Uterus (tissue), 4 donors: ENCODE measurements around the gene HSPBAP1. TPM values are rescaled to one million over a fixed set of nuclear protein-coding genes. Genes with fewer than 3 reads are reported as not detected.
"Not testable (repeated sequence)": the region's sequence is repeated elsewhere in the genome, so short reads cannot be mapped to it uniquely, and the experiment has no call there.

Experiments
- DNase-seq, 2 donors: peaks; one replicate each; pipeline ENCODE4 v3.0.0-alpha.2; 2019 to 2020
- H3K27ac ChIP-seq, 2 donors: fragments of 200-600 bp; sonication (generic); 1 replicate in 1 of 2; 2 replicates in 1 of 2; pipeline ENCODE4 v1.5.1; 2016 to 2018
- H3K27me3 ChIP-seq, 2 donors: fragments of 200-600 bp; sonication (generic); one replicate each; pipeline ENCODE4 v1.5.1; 2018 to 2019; ENCODE audit warnings: control low read depth in 1 of 2
- H3K36me3 ChIP-seq, 2 donors: fragments of 200-600 bp; sonication (generic); one replicate each; pipeline ENCODE4 v1.5.1; 2019; ENCODE audit warnings: control low read depth in 1 of 2
- H3K4me1 ChIP-seq, 2 donors: fragments of 200-600 bp; sonication (generic); one replicate each; pipeline ENCODE4 v1.5.1; 2018 to 2019; ENCODE audit warnings: control low read depth in 1 of 2
- H3K4me3 ChIP-seq, 2 donors: fragments of 200-600 bp; sonication (generic); 1 replicate in 1 of 2; 2 replicates in 1 of 2; pipeline ENCODE4 v1.5.1; 2018 to 2019; ENCODE audit warnings: mild to moderate bottlenecking in 1 of 2
- H3K9me3 ChIP-seq, 2 donors: fragments of 200-600 bp; sonication (generic); one replicate each; pipeline ENCODE4 v1.5.1; 2019; ENCODE audit warnings: control low read depth in 1 of 2
- POLR2A ChIP-seq, 2 donors: fragments of 450-650 bp; IDR thresholded peaks; one replicate each; pipeline ENCODE4 v1.6.1; 2016; ENCODE audit warnings: antibody characterized with exemption in 2 of 2, mild to moderate bottlenecking in 1 of 2, moderate library complexity in 1 of 2
- intact Hi-C: fragments of 100-400 bp; cut with DNase I; formaldehyde crosslinking; loops from one replicate; pipeline ENCODE4 v1.15.1; 2023; ENCODE audit warnings: low total_unique reads
- total RNA-seq, 4 donors: library from RNA; depleted of rRNA in 3 of 4; stranded (reverse); fragments of >200 nt in 3 of 4; gene quantifications; one replicate each; pipeline versions ENCODE4 v1.1.0 to v1.2.4, GENCODE V29; 2014 to 2023
- TF ChIP-seq, protein P1 (sequence below), 4 experiments: fragments of 200-600 bp in 2 of 4; fragments of 450-650 bp in 2 of 4; sonication (generic) in 2 of 4; IDR thresholded peaks; one replicate each; pipeline ENCODE4 v1.5.1; 2016 to 2019; ENCODE audit warnings: antibody characterized with exemption in 4 of 4, mild to moderate bottlenecking in 2 of 4, moderate library complexity in 1 of 4
- donor health status: DM: yes; HTN: yes; CAD: no.

The HSPBAP1 gene
- total RNA-seq, 4 donors from 2014 or later, result 3.1 to 25.9 (median 11.7) TPM

DNA sequence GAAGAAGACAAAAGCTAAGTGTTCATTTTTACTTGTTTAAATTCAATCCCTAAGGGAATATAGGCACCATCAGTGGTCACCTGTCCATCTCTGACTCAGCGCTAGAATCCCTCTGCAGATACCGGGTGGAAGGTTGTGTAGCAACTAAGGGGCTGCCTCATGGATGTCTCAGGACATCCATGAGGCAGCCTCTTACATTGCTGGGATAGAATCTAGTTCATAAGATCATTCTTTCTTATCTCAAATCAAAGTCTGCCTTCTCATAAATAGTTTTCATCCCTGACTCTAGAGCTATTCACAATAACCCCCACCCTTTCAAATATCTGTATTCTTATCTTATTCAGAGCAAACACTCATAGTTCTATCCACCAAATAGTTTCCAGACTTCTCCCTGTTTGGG is 38.1 kb downstream of the HSPBAP1 start:
- DNase-seq, result no peak
- H3K4me3 ChIP-seq, result no peak overlapping the region
- H3K4me1 ChIP-seq, result no peaks in the 10 kb centered on the region
- no peaks in the 10 kb centered on the region for H3K27me3 ChIP-seq
- H3K27ac ChIP-seq, result no peak overlapping the region
- TF ChIP-seq POLR2A (IDR thresholded peaks at IDR 0.05), result no peak
- TF ChIP-seq, protein P1, sequence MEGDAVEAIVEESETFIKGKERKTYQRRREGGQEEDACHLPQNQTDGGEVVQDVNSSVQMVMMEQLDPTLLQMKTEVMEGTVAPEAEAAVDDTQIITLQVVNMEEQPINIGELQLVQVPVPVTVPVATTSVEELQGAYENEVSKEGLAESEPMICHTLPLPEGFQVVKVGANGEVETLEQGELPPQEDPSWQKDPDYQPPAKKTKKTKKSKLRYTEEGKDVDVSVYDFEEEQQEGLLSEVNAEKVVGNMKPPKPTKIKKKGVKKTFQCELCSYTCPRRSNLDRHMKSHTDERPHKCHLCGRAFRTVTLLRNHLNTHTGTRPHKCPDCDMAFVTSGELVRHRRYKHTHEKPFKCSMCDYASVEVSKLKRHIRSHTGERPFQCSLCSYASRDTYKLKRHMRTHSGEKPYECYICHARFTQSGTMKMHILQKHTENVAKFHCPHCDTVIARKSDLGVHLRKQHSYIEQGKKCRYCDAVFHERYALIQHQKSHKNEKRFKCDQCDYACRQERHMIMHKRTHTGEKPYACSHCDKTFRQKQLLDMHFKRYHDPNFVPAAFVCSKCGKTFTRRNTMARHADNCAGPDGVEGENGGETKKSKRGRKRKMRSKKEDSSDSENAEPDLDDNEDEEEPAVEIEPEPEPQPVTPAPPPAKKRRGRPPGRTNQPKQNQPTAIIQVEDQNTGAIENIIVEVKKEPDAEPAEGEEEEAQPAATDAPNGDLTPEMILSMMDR (IDR thresholded peaks at IDR 0.05), result no peak
- no peaks in the 10 kb centered on the region for H3K36me3 ChIP-seq
- intact Hi-C loops, result no loop called here
- H3K9me3 ChIP-seq, result no peaks in the 10 kb centered on the region

DNA sequence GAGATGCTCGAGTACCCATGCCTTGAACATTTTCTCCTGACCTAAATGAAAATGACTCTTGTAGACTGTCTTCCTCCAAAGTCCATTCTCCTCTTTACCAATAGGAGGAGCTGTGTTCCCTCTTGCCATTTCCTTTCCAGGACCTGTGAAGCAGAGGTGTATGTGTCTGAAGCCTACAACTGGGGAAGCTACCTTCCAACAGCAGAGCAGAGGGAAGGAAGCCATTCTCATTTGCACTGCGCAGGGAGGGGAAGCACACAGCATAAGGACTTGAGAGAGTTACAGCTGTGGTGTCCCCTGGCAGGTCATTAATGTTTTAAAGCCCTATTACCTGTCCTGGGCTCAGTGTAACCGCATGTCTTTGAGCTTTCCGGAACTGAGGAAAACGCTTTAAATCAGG is 38.7 kb downstream of the HSPBAP1 start:
- no peaks in the 10 kb centered on the region for H3K4me1 ChIP-seq
- intact Hi-C loops, result no loop called here
- no peaks in the 10 kb centered on the region for H3K27me3 ChIP-seq
- TF ChIP-seq, protein P1 (IDR thresholded peaks at IDR 0.05), result peak; percentile 21 to 52 (median 34)
- TF ChIP-seq POLR2A (IDR thresholded peaks at IDR 0.05), result no peak
- no peak overlapping the region for H3K4me3 ChIP-seq
- DNase-seq, result no peak
- no peaks in the 10 kb centered on the region for H3K9me3 ChIP-seq
- no peaks in the 10 kb centered on the region for H3K36me3 ChIP-seq
- H3K27ac ChIP-seq, result no peak overlapping the region

DNA sequence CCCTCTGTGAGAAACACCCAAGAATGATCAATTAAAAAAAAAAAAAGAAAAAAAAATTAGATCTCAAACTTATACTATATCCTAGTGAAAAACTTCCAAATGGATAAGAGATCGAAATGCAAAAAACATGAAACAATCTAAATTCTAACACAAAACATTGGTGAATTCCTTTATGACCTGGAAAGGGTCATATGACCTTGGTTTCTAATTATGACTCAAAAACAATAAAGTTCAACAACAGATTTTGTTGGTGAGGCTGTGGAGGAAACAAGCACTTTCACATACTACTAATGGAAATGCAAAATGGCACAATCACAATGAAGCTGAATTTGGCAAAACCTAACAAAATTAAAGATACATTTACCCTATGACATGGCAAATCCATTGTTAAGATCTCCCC is 45.3 kb downstream of the HSPBAP1 start:
- intact Hi-C loops, result no loop called here
- Histone ChIP-seq H3K27me3 (no peaks in the 10 kb centered on the region), H3K4me3 (no peak overlapping the region), H3K27ac (no peak overlapping the region), H3K36me3 (no peaks in the 10 kb centered on the region), H3K9me3 (no peaks in the 10 kb centered on the region), H3K4me1 (no peaks in the 10 kb centered on the region)
- DNase-seq, result no peak
- TF ChIP-seq POLR2A (IDR thresholded peaks at IDR 0.05), result no peak
- TF ChIP-seq, protein P1 (IDR thresholded peaks at IDR 0.05), result no peak

DNA sequence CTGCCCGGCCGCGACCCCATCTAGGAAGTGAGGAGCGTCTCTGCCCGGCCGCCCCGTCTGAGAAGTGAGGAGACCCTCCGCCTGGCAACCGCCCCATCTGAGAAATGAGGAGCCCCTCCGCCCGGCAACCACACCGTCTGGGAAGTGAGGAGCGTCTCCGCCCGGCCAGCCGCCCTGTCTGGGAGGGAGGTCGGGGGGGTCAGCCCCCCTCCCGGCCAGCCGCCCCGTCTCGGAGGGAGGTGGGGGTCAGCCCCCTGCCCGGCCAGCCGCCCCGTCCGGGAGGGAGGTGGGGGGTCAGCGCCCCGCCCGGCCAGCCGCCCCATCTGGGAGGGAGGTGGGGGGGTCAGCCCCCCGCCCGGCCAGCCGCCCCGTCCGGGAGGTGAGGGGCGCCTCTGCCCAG is 46.3 kb downstream of the HSPBAP1 start:
- H3K4me3 ChIP-seq, H3K9me3 ChIP-seq, H3K36me3 ChIP-seq, H3K27ac ChIP-seq, DNase-seq, intact Hi-C loops, H3K27me3 ChIP-seq, H3K4me1 ChIP-seq: not testable (repeated sequence)

DNA sequence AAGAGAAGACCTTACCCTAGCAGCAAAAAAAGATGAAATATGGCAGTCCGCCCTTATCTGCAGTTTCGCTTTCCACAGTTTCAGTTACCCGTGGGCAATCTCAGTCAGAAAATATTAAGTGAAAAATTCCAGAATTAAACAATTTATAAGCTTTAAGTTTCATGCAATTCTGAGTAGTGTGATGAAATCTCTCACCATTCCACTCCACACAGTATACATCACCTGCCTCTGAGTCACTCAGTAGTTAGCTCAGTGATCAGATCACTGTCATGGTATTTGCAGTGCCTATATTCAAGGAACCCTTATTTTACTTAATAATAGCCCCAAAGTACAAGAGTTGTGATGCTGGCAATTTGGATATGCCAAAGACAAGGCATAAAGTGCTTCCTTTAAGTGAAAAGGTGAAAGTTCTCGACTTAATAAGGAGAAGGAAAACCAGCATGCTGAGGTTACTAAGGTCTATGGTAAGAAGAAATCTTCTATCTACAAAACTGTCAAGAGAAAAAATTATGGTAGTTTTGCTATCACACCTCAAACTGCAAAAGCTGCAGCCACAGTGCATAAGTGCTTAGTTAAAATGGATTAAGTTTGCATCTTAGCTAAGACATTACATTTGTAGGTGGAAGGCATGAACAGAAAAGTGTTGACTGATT is 48.1 kb downstream of the HSPBAP1 start:
- H3K36me3 ChIP-seq, result no peaks in the 10 kb centered on the region
- DNase-seq, result no peak
- H3K4me3 ChIP-seq, result no peak overlapping the region
- H3K27me3 ChIP-seq, result no peaks in the 10 kb centered on the region
- no peaks in the 10 kb centered on the region for H3K9me3 ChIP-seq
- no peak overlapping the region for H3K27ac ChIP-seq
- no peaks in the 10 kb centered on the region for H3K4me1 ChIP-seq
- intact Hi-C loops, result no loop called here
- no peak for TF ChIP-seq POLR2A (IDR thresholded peaks at IDR 0.05)
- TF ChIP-seq, protein P1 (IDR thresholded peaks at IDR 0.05), result no peak
